Smooth muscle cell of the brain vasculature (primary cell): Measurements from ENCODE around the gene TMEM232.
"Not testable (repeated sequence)": the region's sequence is repeated elsewhere in the genome, so short reads cannot be mapped to it uniquely, and the experiment has no call there.

Experiments
- DNase-seq: peaks from one replicate; pipeline ENCODE4 v3.0.0-alpha.2; 2012; ENCODE audit warnings: low read depth, low spot score

The TMEM232 gene

GRCh38 chr5:110726249-110727024 lies at the start of gene TMEM232:
TMEM232 (minus strand) TSS chr5:110726671; CDS start chr5:110667352, 59,319 bp downstream.
- peak; percentile 28 for DNase-seq

GRCh38 chr5:110770286-110770685 lies 43.8 kb upstream of the TMEM232 start:
- DNase-seq = no peak

- DNase-seq = no peak
Observed at GRCh38 chr5:110769000-110769681, 42.7 kb upstream of the TMEM232 start.

DNA sequence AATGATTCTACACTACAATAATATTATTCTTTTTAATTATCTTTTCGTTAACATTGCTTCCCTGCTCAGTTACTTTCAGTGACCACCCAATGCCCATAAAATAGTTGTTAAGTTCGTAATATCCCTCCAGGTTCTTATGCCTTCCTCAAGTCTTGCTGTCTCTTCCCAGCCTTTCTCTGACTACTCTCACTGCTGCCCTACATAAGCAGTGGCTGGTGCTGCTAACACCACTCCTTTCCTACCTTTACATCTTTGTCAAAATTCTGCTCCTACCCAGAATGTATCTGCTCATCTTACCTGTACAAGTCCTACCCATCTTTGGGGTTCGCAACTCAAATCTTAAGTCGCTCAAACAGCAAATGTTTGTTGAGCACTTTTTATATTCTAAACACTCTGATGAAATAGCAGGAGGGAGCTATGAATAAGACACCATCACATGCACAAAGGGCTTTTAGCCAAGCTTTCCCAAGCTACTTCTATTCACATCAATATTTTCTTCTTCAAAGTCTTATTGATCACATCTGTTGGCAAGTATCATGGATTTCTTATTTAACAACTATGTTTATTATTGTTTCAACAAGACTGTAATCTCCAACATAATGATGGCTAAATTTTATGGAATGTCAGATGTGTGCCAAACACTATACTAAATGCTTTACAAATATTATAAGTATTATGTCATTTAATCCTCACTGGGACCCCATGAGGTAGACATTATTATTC lies 41.8 kb upstream of the TMEM232 start:
- DNase-seq = no peak

GRCh38 chr5:110760158-110760557 lies 33.7 kb upstream of the TMEM232 start:
- no peak for DNase-seq

DNA sequence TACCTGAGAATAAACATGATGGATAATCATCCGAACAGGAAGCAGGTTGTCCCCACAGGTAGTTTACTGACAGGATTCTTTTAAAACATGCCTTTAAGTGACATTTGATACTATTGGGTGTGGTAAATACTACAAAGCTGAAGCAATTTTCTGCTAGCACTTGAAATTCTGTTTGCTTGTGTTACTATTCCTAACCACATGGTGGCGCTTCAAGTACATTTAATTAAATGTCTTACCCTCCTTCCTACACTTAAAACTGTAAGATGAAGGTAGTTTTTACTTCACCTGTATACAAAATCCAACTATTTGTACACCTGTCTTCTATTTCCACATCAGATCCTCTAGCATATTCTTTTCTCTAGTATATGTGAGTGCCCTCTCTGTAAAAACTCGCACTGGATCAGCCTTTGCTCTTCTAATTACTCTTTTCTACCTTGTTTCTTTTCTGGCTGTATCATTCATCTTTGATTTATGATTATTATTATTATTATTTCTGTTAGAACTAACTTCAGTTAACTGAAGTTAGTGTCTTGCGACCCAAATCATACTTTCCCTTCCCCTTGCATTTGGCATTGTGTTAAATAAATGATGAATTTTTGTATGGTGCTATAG lies 30.8 kb upstream of the TMEM232 start:
- DNase-seq = peak; percentile 32

DNA sequence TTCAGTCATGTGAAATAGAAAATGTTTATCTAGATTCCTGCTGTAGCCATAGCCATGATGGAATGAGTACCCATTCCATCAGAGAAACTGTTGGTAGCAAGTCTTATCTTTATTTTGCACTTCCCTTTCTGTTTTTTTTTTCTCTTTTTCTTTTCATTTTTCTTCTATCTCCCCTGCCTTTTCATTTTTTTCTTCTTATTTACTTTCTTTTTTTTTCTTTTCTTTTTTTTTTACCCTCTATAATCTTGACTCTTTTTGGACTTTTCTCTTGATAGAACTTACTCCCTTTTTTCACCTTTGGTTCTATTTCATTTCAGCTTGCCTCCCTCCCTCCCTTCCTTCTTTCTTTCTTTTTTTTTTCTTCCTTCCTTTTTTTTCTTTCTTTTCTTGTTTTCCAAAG lies 27.7 kb upstream of the TMEM232 start:
- no peak for DNase-seq

- no peak for DNase-seq
Observed at GRCh38 chr5:110753600-110753999, 27.1 kb upstream of the TMEM232 start.

DNA sequence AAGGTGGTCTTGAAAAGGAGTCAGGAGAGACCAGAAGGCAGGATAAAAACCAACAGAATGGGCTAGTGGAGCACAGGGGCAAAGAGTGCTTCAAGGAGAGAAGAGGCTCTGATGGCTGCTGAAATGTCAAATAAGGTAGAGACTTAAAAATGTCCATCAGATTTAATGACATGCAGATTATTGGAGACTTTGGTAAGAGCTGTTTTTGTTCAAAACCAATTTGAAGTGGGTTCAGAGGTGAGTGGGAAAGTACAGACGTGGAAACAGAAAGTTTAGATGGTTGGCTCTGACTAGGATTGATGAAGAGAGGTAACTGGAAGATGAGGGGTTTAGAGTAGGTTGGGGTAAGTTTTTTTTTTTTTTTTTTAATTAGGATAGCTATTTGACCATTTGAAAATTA lies 26.5 kb upstream of the TMEM232 start:
- no peak for DNase-seq

- DNase-seq = no peak
Observed at GRCh38 chr5:110751902-110752762, 25.7 kb upstream of the TMEM232 start.

DNA sequence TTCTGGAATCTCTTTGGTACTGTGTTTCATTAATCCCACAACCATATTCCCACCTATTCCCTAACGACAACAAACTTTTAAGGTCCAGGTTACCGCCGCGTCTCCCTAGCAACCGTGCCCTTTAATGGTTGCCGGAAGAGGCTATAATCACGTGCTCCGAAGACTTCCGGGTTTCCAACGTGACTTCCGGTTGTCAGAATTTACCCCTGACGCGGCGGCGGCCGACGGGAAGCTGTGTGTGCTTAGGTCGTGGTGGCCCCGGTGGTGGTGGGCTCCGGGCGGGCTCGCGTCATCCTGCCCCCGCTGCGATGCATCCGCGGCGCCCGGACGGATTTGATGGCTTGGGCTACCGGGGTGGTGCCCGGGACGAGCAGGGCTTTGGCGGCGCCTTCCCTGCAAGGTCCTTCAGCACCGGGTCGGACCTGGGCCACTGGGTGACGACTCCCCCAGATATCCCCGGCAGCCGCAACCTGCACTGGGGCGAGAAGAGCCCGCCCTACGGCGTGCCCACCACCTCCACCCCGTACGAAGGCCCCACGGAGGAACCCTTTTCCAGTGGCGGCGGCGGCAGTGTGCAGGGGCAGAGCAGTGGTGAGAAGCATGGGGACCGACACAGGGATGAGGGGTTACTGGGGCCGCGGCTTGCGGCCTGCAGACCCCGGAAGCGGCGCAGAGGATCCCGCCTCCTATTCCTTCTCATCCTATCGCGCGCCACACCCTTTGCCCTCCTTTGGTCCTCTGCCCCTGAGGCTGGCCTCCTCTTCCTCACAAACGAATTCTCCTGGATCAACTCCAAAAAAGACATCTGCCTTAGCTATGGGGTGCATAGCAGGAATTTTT lies 12.6 kb upstream of the TMEM232 start, which contains the start of gene SLC25A46:
Gene SLC25A46 (plus strand): TSS at position 196 of the 840 bp plus-strand sequence. CDS start 113 bp downstream, at position 309.
- peak; percentile 68 for DNase-seq

DNA sequence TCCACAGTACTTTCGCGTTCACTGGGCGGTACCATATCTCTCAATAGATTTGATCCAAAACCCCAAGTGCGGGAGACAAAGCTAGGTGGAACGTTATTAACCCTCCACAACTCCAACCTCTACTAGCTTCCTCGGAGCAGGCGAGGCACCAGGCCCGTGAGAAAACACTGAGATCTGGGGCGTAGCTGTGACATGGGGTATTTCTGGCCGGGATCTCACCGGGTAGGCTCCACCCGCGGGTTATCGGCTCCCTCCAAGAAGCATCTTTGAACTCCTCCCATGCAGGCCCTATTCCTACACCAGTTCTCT lies 12.0 kb upstream of the TMEM232 start:
- DNase-seq = no peak

- no peak for DNase-seq
Observed at GRCh38 chr5:110736753-110737152, 10.3 kb upstream of the TMEM232 start.

- DNase-seq = no peak
Observed at GRCh38 chr5:110735556-110735955, 9.1 kb upstream of the TMEM232 start.

DNA sequence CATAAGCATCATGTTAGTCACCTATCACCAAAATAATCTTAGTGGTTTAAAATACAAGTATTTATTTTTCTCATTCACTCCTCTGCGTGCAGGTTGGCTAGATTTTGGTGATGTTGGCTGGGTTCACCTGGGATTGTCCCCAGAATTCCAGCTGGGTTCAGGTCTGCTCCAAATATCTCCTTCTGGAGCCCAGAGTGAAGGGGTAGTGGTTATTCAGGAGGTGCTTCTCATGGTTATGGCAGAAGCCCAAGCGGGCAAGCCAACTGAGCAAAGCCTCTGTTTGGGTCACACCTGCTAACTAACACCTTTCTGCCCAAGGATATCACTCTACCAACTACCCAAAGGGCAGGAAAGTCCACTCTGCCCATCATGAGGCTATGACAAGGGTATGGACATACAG lies 7.6 kb upstream of the TMEM232 start:
- DNase-seq = no peak

DNA sequence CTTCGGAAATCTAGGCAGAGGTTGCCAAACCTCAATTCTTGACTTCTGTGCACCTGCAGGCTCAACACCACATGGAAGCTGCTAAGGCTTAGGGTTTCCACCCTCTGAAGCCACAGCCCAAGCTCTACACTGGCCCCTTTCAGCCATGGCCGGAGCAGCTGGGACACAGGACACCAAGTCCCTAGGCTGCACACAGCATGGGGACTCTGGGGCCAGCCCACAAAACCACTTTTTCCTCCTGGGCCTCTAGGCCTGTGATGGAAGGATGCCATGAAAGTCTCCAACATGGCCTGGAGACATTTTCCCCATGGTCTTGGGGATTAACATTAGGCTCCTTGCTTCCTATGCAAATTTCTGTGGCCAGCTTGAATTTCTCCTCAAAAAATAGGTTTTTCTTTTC lies 5.0 kb upstream of the TMEM232 start:
- DNase-seq = not testable (repeated sequence)

DNA sequence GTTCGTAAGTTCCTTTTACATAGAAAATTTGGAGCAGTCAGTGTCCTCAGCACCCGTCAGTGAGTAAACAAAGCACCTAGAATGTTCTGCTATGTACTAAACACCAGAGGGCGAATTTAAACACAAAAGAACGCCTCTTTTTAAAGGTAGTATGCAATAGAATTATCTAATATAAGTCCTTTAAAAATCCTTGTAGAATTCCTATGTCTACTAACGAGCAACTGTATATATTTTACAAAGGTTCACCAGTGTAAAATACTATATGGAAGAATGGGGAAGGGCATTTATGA lies 499 bp upstream of the TMEM232 start:
- no peak for DNase-seq

DNA sequence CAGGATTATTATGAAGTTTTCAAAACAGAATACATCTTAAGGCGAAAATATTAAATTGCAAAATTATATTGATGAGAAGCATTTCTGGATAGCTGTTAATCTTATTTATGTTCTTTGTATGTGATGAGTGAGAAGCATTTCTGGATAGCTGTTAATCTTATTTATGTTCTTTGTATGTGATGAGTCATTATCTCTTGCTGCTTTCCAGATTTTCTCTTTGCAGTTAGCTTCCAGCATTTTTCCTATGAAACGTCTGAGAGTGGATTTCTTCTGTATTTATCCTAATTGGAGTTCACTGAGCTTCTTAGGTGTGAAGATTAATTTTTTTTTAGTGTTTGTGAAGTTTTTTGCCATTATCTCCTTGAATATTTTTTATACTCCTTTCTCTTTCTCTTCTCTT lies 8.2 kb downstream of the TMEM232 start:
- no peak for DNase-seq

DNA sequence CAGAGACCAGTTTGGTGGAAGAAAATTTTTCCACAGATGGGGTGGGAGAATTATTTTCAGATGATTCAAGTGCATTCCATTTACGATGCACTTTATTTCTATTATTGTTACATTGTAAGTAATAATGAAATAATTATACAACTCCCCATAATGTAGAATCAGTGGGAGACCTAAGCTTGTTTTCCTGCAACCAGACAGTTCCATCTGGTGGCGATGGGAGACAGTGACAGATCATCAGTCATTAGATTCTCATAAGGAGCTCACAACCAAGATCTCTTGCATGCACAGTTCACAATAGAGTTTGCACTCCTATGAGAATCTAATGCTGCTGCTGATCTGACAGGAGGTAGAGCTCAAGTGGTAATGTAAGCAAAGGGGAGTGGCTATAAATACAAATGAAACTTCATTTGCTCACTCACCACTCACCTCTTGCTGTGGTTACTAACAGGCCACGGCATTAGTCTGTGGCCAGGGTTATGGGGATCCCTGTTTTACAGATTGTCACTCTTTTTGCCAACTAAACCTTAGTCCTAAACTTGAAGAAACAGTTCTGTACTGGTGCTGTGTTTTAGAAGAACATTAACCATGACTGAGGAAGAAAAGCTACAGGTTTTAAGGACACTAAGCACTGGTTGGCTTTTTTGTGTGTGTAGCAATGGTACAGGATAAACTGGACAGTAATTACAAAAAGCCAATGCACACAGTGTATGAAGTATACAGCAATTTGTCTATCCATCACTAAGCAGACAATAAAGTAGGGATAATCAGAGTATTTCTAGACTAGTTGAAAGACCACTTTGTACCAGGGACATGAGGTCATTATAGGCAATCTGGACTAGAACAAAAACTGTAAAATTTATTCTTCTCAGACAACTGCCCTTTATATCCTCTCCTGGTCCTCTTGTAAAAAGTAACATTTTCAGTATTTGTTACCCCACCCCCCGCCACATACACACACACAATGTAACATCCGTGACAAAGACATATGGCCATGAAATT lies 9.9 kb downstream of the TMEM232 start:
- no peak for DNase-seq
